GM20431 (cell line): ENCODE measurements around the gene ELAVL1.
"Not testable (repeated sequence)": the region's sequence is repeated elsewhere in the genome, so short reads cannot be mapped to it uniquely, and the experiment has no call there.

ENCODE experiments used
- in situ Hi-C: fragments of 300-500 bp; cut with MseI, MboI; formaldehyde crosslinking; loops from one replicate; pipeline ENCODE4 v1.15.0; 2020; ENCODE audit warnings: low sequenced_read_pairs; ENCODE audit not compliant: unreplicated experiment

Gene ELAVL1

GRCh38 chr19:7971553-7972520 lies 33.6 kb downstream of the ELAVL1 start:
- in situ Hi-C loops, result no loop called here

GRCh38 chr19:7970716-7971448 lies 34.6 kb downstream of the ELAVL1 start:
- in situ Hi-C loops, result no loop called here

GRCh38 chr19:7969555-7969939 lies 35.9 kb downstream of the ELAVL1 start:
- in situ Hi-C loops, result no loop called here

GRCh38 chr19:7968796-7969554 lies 36.5 kb downstream of the ELAVL1 start:
- in situ Hi-C loops, result no loop called here

- in situ Hi-C loops, result no loop called here
These were observed 37.2 kb downstream of the ELAVL1 start for GRCh38 chr19:7968008-7968795.

GRCh38 chr19:7965921-7966665 lies 39.3 kb downstream of the ELAVL1 start:
- in situ Hi-C loops, result no loop called here

GRCh38 chr19:7965259-7965841 lies 40.1 kb downstream of the ELAVL1 start:
- in situ Hi-C loops, result no loop called here

GRCh38 chr19:7963566-7963965 lies 41.9 kb downstream of the ELAVL1 start:
- in situ Hi-C loops, result no loop called here

- in situ Hi-C loops, result no loop called here
These were observed 42.7 kb downstream of the ELAVL1 start for GRCh38 chr19:7962644-7963268.

- in situ Hi-C loops, result no loop called here
These were observed 43.4 kb downstream of the ELAVL1 start for GRCh38 chr19:7961920-7962626.

GRCh38 chr19:7961082-7961481 lies 44.4 kb downstream of the ELAVL1 start:
- in situ Hi-C loops, result not testable (repeated sequence)

GRCh38 chr19:7959211-7959610 lies 46.2 kb downstream of the ELAVL1 start:
- in situ Hi-C loops, result no loop called here

GRCh38 chr19:7955696-7956095 lies 49.7 kb downstream of the ELAVL1 start:
- in situ Hi-C loops, result no loop called here

GRCh38 chr19:7953576-7953975 lies 51.9 kb downstream of the ELAVL1 start:
- in situ Hi-C loops, result no loop called here

GRCh38 chr19:7953060-7953459 lies 52.4 kb downstream of the ELAVL1 start:
- in situ Hi-C loops, result no loop called here

- in situ Hi-C loops, result no loop called here
These were observed 57.5 kb downstream of the ELAVL1 start for GRCh38 chr19:7947939-7948338.

GRCh38 chr19:7944177-7944761 lies 61.2 kb downstream of the ELAVL1 start:
- in situ Hi-C loops, result no loop called here
